NK-92 treated with Interleukin-12 subunit alpha and Interleukin-12 subunit beta, amount 100 ng/mL, for 24 hours (cell line): Measurements from ENCODE around the gene CAMSAP2.
"Not testable (repeated sequence)": the region's sequence is repeated elsewhere in the genome, so short reads cannot be mapped to it uniquely, and the experiment has no call there.

ENCODE experiments used
- DNase-seq: peaks from one replicate; lab custom pipeline; 2025; lab: John Stamatoyannopoulos, UW

The CAMSAP2 gene

GRCh38 chr1:200739702-200740570 lies 1.2 kb downstream of the CAMSAP2 start:
- DNase-seq = no peak

GRCh38 chr1:200740571-200741208 lies 2.0 kb downstream of the CAMSAP2 start:
- DNase-seq = no peak

GRCh38 chr1:200741551-200742207 lies 3.0 kb downstream of the CAMSAP2 start:
- no peak for DNase-seq

GRCh38 chr1:200744143-200744542 lies 5.5 kb downstream of the CAMSAP2 start:
- no peak for DNase-seq

- DNase-seq = no peak
Observed at GRCh38 chr1:200749090-200749489, 10.4 kb downstream of the CAMSAP2 start.

- DNase-seq = not testable (repeated sequence)
Observed at GRCh38 chr1:200750749-200751148, 12.1 kb downstream of the CAMSAP2 start.

- DNase-seq = no peak
Observed at GRCh38 chr1:200751717-200752116, 13.0 kb downstream of the CAMSAP2 start.

- DNase-seq = no peak
Observed at GRCh38 chr1:200753650-200754198, 15.0 kb downstream of the CAMSAP2 start.

GRCh38 chr1:200755456-200755855 lies 16.8 kb downstream of the CAMSAP2 start:
- no peak for DNase-seq

- DNase-seq = no peak
Observed at GRCh38 chr1:200762089-200762488, 23.4 kb downstream of the CAMSAP2 start.

- no peak for DNase-seq
Observed at GRCh38 chr1:200767321-200767720, 28.6 kb downstream of the CAMSAP2 start.

- DNase-seq = no peak
Observed at GRCh38 chr1:200771625-200772555, 33.2 kb downstream of the CAMSAP2 start.

- no peak for DNase-seq
Observed at GRCh38 chr1:200774311-200774710, 35.6 kb downstream of the CAMSAP2 start.

- no peak for DNase-seq
Observed at GRCh38 chr1:200774735-200775444, 36.2 kb downstream of the CAMSAP2 start.

- no peak for DNase-seq
Observed at GRCh38 chr1:200775850-200776249, 37.2 kb downstream of the CAMSAP2 start.

GRCh38 chr1:200776949-200777348 lies 38.3 kb downstream of the CAMSAP2 start:
- no peak for DNase-seq

- DNase-seq = no peak
Observed at GRCh38 chr1:200778766-200779165, 40.1 kb downstream of the CAMSAP2 start.

GRCh38 chr1:200779326-200779725 lies 40.6 kb downstream of the CAMSAP2 start:
- DNase-seq = no peak

GRCh38 chr1:200780545-200781369 lies 42.1 kb downstream of the CAMSAP2 start:
- no peak for DNase-seq

GRCh38 chr1:200783926-200784325 lies 45.2 kb downstream of the CAMSAP2 start:
- DNase-seq = no peak
